Smooth muscle cell (in vitro differentiated cells): ENCODE results near the gene RGS11. TPM values are rescaled to one million over a fixed set of nuclear protein-coding genes. Genes with fewer than 3 reads are reported as not detected.
A peak's percentile ranks its signal among the peaks of the same experiment; 100 is the strongest.

Experiments
- DNase-seq: peaks from one replicate; lab custom pipeline; 2025; ENCODE audit not compliant: unreplicated experiment; lab: John Stamatoyannopoulos, UW
- H2AFZ ChIP-seq: fragments of 200-600 bp; sonication (generic); 2 replicates; pipeline ENCODE4 v1.6.0; 2016; ENCODE audit warnings: antibody characterized with exemption, low read depth, mild to moderate bottlenecking
- H3F3A ChIP-seq: fragments of 200-600 bp; sonication (generic); 2 replicates; pipeline ENCODE4 v1.6.0; 2017; ENCODE audit warnings: antibody characterized with exemption, low read depth
- H3K27ac ChIP-seq: fragments of 200-600 bp; sonication (generic); 2 replicates; pipeline ENCODE4 v1.5.1; 2016; ENCODE audit warnings: low read depth, mild to moderate bottlenecking
- H3K27me3 ChIP-seq: fragments of 200-600 bp; sonication (generic); 2 replicates; pipeline ENCODE4 v1.6.1; 2016; ENCODE audit warnings: low read depth, mild to moderate bottlenecking
- H3K36me3 ChIP-seq: fragments of 200-600 bp; sonication (generic); 2 replicates; pipeline ENCODE4 v1.5.1; 2016; ENCODE audit warnings: low read depth
- H3K4me1 ChIP-seq: fragments of 200-600 bp; sonication (generic); 2 replicates; pipeline ENCODE4 v1.5.1; 2016; ENCODE audit warnings: low read depth
- H3K4me2 ChIP-seq: fragments of 200-600 bp; sonication (generic); 2 replicates; pipeline ENCODE4 v1.6.0; 2016; ENCODE audit warnings: mild to moderate bottlenecking
- H3K4me3 ChIP-seq: fragments of 200-600 bp; sonication (generic); 2 replicates; pipeline ENCODE4 v1.5.1; 2016; ENCODE audit warnings: mild to moderate bottlenecking
- H3K79me2 ChIP-seq: fragments of 200-600 bp; sonication (generic); 2 replicates; pipeline ENCODE4 v1.6.0; 2016; ENCODE audit warnings: low read depth, mild to moderate bottlenecking
- H3K9ac ChIP-seq: fragments of 200-600 bp; sonication (generic); 2 replicates; pipeline ENCODE4 v1.6.0; 2016; ENCODE audit warnings: low read depth
- H3K9me3 ChIP-seq: fragments of 200-600 bp; sonication (generic); replicated peaks from 2 replicates; pipeline ENCODE4 v1.5.1; 2016; ENCODE audit warnings: low read depth
- H4K20me1 ChIP-seq: fragments of 200-600 bp; sonication (generic); 2 replicates; pipeline ENCODE4 v1.6.0; 2016; ENCODE audit warnings: low read depth
- WGBS: methylation state at CpG from one replicate; pipeline ENCODE4 v1.1.7; 2016; ENCODE audit warnings: low lambda C conversion rate; 5-methylcytosine and 5-hydroxymethylcytosine counted together
- polyA plus RNA-seq: library from polyadenylated mRNA; unstranded; fragments of >200 nt; fragmentation: Nextera tagmentation; extraction: Ambion mirVana; gene quantifications from 2 replicates; pipeline ENCODE4 v1.2.1, GENCODE V29; 2016
- total RNA-seq: library from RNA; depleted of rRNA; stranded (reverse); fragments of >200 nt; gene quantifications from 2 replicates; pipeline ENCODE4 v1.2.3, GENCODE V29; 2014
- TF ChIP-seq, protein P1 (sequence below): fragments of 200-600 bp; sonication (generic); IDR thresholded peaks from 2 replicates; pipeline ENCODE4 v1.5.1; 2017; ENCODE audit warnings: borderline replicate concordance, mild to moderate bottlenecking, antibody characterized with exemption; ENCODE audit not compliant: insufficient read depth, poor library complexity, severe bottlenecking

The RGS11 gene
- total RNA-seq: 0.04 and 2.2 TPM in 2 replicates
- polyA plus RNA-seq: 3.9 TPM in 2 replicates

DNA sequence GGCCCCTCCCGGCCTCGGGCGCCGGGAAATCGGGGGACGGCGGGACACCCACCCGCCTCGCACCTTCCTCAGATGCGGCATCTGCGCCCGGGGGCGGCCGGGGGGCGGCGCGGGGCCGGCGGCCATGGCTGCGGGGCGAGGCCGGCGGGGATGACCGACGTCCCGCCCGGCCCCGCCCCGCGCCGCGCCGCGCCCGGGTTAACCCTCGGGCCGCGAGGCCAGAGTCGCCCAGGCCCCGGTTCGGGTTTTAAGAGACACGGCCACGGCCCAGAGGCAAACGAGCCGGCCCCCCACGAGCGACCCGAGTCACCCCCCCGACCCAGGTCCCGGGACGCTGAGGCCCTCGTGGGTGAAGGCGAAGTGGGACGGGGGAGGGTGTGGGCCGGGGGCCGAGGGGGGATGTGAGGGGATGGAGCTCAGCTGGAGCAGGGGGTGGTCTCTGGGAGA is at the start of gene RGS11:
RGS11 (minus strand) TSS at position 159 of the 447 bp plus-strand sequence; CDS start at position 126, 33 bp downstream.
- peaks cover 3% of the 10 kb centered on the region for H3K4me1 ChIP-seq
- WGBS: 35% methylated on average over 5 of the region's 56 CpGs
- H2AFZ ChIP-seq: no peak within 1 kb of the TSS
- no peaks in the 10 kb centered on the region for H3K9me3 ChIP-seq
- H3K36me3 ChIP-seq: no peaks in the 10 kb centered on the region
- H3K4me3 ChIP-seq: peak within 1 kb of the TSS; percentile 54
- no peaks in the 10 kb centered on the region for H3K79me2 ChIP-seq
- peaks cover 20% of the 10 kb centered on the region for H3K27me3 ChIP-seq
- no peaks in the 10 kb centered on the region for H4K20me1 ChIP-seq
- no peak within 1 kb of the TSS for H3K27ac ChIP-seq
- DNase-seq: no peak
- no peaks in the 10 kb centered on the region for H3F3A ChIP-seq
- TF ChIP-seq, protein P1, sequence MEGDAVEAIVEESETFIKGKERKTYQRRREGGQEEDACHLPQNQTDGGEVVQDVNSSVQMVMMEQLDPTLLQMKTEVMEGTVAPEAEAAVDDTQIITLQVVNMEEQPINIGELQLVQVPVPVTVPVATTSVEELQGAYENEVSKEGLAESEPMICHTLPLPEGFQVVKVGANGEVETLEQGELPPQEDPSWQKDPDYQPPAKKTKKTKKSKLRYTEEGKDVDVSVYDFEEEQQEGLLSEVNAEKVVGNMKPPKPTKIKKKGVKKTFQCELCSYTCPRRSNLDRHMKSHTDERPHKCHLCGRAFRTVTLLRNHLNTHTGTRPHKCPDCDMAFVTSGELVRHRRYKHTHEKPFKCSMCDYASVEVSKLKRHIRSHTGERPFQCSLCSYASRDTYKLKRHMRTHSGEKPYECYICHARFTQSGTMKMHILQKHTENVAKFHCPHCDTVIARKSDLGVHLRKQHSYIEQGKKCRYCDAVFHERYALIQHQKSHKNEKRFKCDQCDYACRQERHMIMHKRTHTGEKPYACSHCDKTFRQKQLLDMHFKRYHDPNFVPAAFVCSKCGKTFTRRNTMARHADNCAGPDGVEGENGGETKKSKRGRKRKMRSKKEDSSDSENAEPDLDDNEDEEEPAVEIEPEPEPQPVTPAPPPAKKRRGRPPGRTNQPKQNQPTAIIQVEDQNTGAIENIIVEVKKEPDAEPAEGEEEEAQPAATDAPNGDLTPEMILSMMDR: no peak
- no peak within 1 kb of the TSS for H3K9ac ChIP-seq
- peak within 1 kb of the TSS; percentile 92 for H3K4me2 ChIP-seq

DNA sequence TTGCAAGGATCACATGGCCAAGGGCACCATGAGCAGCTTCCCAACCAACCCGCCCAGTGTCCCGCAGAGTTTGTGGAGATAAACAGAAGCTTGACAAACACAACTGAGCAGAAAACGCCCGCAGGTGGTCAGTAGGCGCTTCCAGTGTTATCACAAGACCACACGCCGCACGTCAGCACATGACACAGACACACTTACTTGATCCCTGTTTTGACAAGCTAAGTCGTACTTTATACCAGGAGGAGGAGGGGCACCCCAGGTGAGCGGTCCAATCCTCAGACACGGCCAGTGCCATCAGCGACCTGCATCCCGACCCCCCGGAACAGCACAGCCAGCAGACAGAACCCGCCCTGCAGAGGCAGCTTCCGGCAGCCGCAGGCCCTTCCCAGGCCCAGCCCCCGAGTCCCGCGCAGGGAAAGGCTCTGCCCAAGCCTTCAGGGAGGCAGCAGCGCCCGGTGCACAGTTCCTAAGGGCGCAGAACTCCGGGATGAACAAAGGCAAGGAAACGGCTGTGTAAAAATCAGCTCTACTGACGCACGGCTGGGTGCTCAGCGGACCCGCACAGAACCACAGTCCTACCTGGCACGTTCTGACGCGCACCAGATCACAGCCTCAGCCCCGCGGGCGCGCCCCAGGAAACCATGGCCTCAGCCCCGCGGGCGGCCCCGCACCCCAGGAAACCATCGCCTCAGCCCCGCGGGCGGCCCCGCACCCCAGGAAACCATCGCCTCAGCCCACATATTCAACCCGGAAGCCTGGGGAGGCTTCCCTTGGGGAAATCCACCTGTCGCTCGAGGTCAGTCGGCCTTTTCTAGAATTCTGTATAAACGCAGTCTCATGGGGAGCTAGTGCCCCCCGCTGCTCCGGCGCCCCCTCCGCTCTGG is 48.9 kb upstream of the RGS11 start:
- no peak overlapping the region for H3K27ac ChIP-seq
- no peaks in the 10 kb centered on the region for H3K36me3 ChIP-seq
- no peaks in the 10 kb centered on the region for H3F3A ChIP-seq
- TF ChIP-seq, protein P1: no peak
- WGBS: 95% methylated on average over 49 of the region's 55 CpGs
- no peak overlapping the region for H3K4me3 ChIP-seq
- peaks cover 70% of the 10 kb centered on the region for H3K79me2 ChIP-seq
- no peak overlapping the region for H3K9ac ChIP-seq
- no peaks in the 10 kb centered on the region for H3K27me3 ChIP-seq
- H3K9me3 ChIP-seq: no peaks in the 10 kb centered on the region
- no peak overlapping the region for H2AFZ ChIP-seq
- no peak overlapping the region for H3K4me2 ChIP-seq
- H4K20me1 ChIP-seq: peaks cover 97% of the 10 kb centered on the region
- no peak for DNase-seq
- no peaks in the 10 kb centered on the region for H3K4me1 ChIP-seq

DNA sequence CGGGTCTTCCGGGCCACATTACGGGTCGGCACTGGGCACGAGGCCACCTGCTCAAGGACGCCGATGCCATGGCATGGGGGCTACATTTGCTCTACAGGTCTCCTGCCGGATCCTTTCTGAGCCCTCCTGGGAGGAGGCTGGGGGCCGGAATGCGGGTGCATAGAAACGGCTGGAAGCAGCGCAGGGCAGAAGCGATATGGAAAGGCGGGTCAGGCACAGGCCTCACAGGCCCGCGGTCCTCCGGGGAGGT is 48.4 kb upstream of the RGS11 start:
- WGBS: 96% methylated on average over 17 of the region's 17 CpGs
- H3K4me3 ChIP-seq: no peak overlapping the region
- peaks cover 97% of the 10 kb centered on the region for H4K20me1 ChIP-seq
- no peaks in the 10 kb centered on the region for H3K4me1 ChIP-seq
- H3K27me3 ChIP-seq: no peaks in the 10 kb centered on the region
- TF ChIP-seq, protein P1: no peak
- H3K36me3 ChIP-seq: no peaks in the 10 kb centered on the region
- H3K27ac ChIP-seq: no peak overlapping the region
- H3K9ac ChIP-seq: no peak overlapping the region
- peaks cover 71% of the 10 kb centered on the region for H3K79me2 ChIP-seq
- H2AFZ ChIP-seq: no peak overlapping the region
- H3F3A ChIP-seq: no peaks in the 10 kb centered on the region
- no peak overlapping the region for H3K4me2 ChIP-seq
- H3K9me3 ChIP-seq: no peaks in the 10 kb centered on the region
- DNase-seq: no peak
